SK-N-MC (cell line): Measurements from ENCODE around the gene MAGI3.

Experiments used
- DNase-seq: peaks from one replicate; pipeline ENCODE4 v3.0.0-alpha.2; 2011; ENCODE audit warnings: low read depth, low spot score
- H3K27ac ChIP-seq: fragments of 200-600 bp; sonication (generic); 2 replicates; pipeline ENCODE4 v1.5.1; 2016; ENCODE audit warnings: mixed run types
- H3K36me3 ChIP-seq: fragments of 200-600 bp; sonication (generic); 2 replicates; pipeline ENCODE4 v1.6.1; 2017; ENCODE audit warnings: antibody characterized with exemption, low read length, mixed read lengths; ENCODE audit not compliant: insufficient read depth
- H3K4me3 ChIP-seq: fragments of 200-600 bp; sonication (generic); 2 replicates; pipeline ENCODE4 v1.5.1; 2016
- H3K9ac ChIP-seq: fragments of 200-600 bp; sonication (generic); 2 replicates; pipeline ENCODE4 v1.8.0; 2017; ENCODE audit warnings: mixed run types, mixed read lengths; ENCODE audit not compliant: insufficient read length
- H3K9me3 ChIP-seq: fragments of 200-600 bp; sonication (generic); 2 replicates; pipeline ENCODE4 v1.6.1; 2017; ENCODE audit warnings: low read depth, mild to moderate bottlenecking, antibody characterized with exemption, low read length, moderate library complexity, mixed read lengths
- EZH2 ChIP-seq: fragments of 200-600 bp; sonication (generic); IDR thresholded peaks from one replicate; pipeline ENCODE4 v1.6.1; 2017; ENCODE audit warnings: antibody characterized with exemption
- FOXP2 ChIP-seq: optimal IDR thresholded peaks from 2 replicates; pipeline ENCODE3; 2011; ENCODE audit warnings: mild to moderate bottlenecking, moderate library complexity; ENCODE audit not compliant: insufficient read depth; ENCODE audit errors: extremely low read length, control extremely low read depth
- POLR2AphosphoS5 ChIP-seq: IDR thresholded peaks from 2 replicates; pipeline ENCODE4 v1.6.1; 2012; ENCODE audit warnings: mild to moderate bottlenecking, low read depth, low read length, borderline replicate concordance

Gene MAGI3

GRCh38 chr1:113663165-113663951 lies 273.0 kb downstream of the MAGI3 start:
- no peak overlapping the region for H3K27ac ChIP-seq
- DNase-seq, result no peak
- TF ChIP-seq FOXP2 (no peak), POLR2AphosphoS5 (no peak), EZH2 (no peak)
- no peaks in the 10 kb centered on the region for H3K9me3 ChIP-seq
- no peak overlapping the region for H3K9ac ChIP-seq
- H3K36me3 ChIP-seq, result no peaks in the 10 kb centered on the region
- H3K4me3 ChIP-seq, result no peak overlapping the region

GRCh38 chr1:113665071-113665470 lies 274.8 kb downstream of the MAGI3 start:
- H3K4me3 ChIP-seq, result no peak overlapping the region
- no peak overlapping the region for H3K27ac ChIP-seq
- H3K36me3 ChIP-seq, result no peaks in the 10 kb centered on the region
- H3K9ac ChIP-seq, result no peak overlapping the region
- H3K9me3 ChIP-seq, result no peaks in the 10 kb centered on the region
- DNase-seq, result no peak
- TF ChIP-seq POLR2AphosphoS5 (no peak), EZH2 (no peak), FOXP2 (no peak)

- TF ChIP-seq FOXP2 (no peak), POLR2AphosphoS5 (no peak), EZH2 (no peak)
- Histone ChIP-seq H3K9ac (no peak overlapping the region), H3K4me3 (no peak overlapping the region), H3K27ac (no peak overlapping the region), H3K36me3 (no peaks in the 10 kb centered on the region), H3K9me3 (no peaks in the 10 kb centered on the region)
- no peak for DNase-seq
Observed at GRCh38 chr1:113666126-113666525, 275.8 kb downstream of the MAGI3 start.

- Histone ChIP-seq H3K9ac (no peak overlapping the region), H3K9me3 (no peaks in the 10 kb centered on the region), H3K4me3 (no peak overlapping the region), H3K36me3 (no peaks in the 10 kb centered on the region), H3K27ac (no peak overlapping the region)
- TF ChIP-seq POLR2AphosphoS5 (no peak), EZH2 (no peak), FOXP2 (no peak)
- DNase-seq, result no peak
Observed at GRCh38 chr1:113669988-113670387, 279.7 kb downstream of the MAGI3 start.

GRCh38 chr1:113670650-113671049 lies 280.3 kb downstream of the MAGI3 start:
- TF ChIP-seq FOXP2 (no peak), POLR2AphosphoS5 (no peak), EZH2 (no peak)
- Histone ChIP-seq H3K9ac (no peak overlapping the region), H3K4me3 (no peak overlapping the region), H3K27ac (no peak overlapping the region), H3K36me3 (no peaks in the 10 kb centered on the region), H3K9me3 (no peaks in the 10 kb centered on the region)
- DNase-seq, result no peak

GRCh38 chr1:113672491-113672890 lies 282.2 kb downstream of the MAGI3 start:
- H3K4me3 ChIP-seq, result no peak overlapping the region
- no peak overlapping the region for H3K27ac ChIP-seq
- no peaks in the 10 kb centered on the region for H3K36me3 ChIP-seq
- no peak for DNase-seq
- no peaks in the 10 kb centered on the region for H3K9me3 ChIP-seq
- TF ChIP-seq FOXP2, result no peak
- no peak for TF ChIP-seq EZH2
- TF ChIP-seq POLR2AphosphoS5, result no peak
- no peak overlapping the region for H3K9ac ChIP-seq

GRCh38 chr1:113674591-113674990 lies 284.3 kb downstream of the MAGI3 start:
- H3K9me3 ChIP-seq, result no peaks in the 10 kb centered on the region
- no peaks in the 10 kb centered on the region for H3K36me3 ChIP-seq
- H3K9ac ChIP-seq, result no peak overlapping the region
- DNase-seq, result no peak
- H3K4me3 ChIP-seq, result no peak overlapping the region
- no peak overlapping the region for H3K27ac ChIP-seq
- TF ChIP-seq POLR2AphosphoS5, result no peak
- TF ChIP-seq FOXP2, result no peak

- no peak for DNase-seq
- Histone ChIP-seq H3K9ac (no peak overlapping the region), H3K4me3 (no peak overlapping the region), H3K27ac (no peak overlapping the region), H3K9me3 (no peaks in the 10 kb centered on the region), H3K36me3 (no peaks in the 10 kb centered on the region)
- no peak for TF ChIP-seq FOXP2
- no peak for TF ChIP-seq EZH2
- no peak for TF ChIP-seq POLR2AphosphoS5
Observed at GRCh38 chr1:113675302-113675701, 285.0 kb downstream of the MAGI3 start.

- no peak overlapping the region for H3K4me3 ChIP-seq
- H3K9ac ChIP-seq, result no peak overlapping the region
- no peak overlapping the region for H3K27ac ChIP-seq
- DNase-seq, result no peak
- TF ChIP-seq FOXP2 (no peak), EZH2 (no peak), POLR2AphosphoS5 (no peak)
- H3K36me3 ChIP-seq, result no peaks in the 10 kb centered on the region
- H3K9me3 ChIP-seq, result no peaks in the 10 kb centered on the region
Observed at GRCh38 chr1:113676524-113676923, 286.2 kb downstream of the MAGI3 start.
